K562 (cell line): ENCODE measurements around the gene TRAPPC12. TPM values are rescaled to one million over a fixed set of nuclear protein-coding genes. Genes with fewer than 3 reads are reported as not detected.

ENCODE experiments used
- ATAC-seq: fragments of 200-7000 bp; cut with Tn5 transposase; 3 replicates; pipeline ENCODE4 v1.9.1; 2020; ENCODE audit warnings: moderate library complexity
- BruUV-seq: library from RNA; stranded (reverse); fragments of 400-500 nt; replicated peaks from 2 replicates; lab custom pipeline; 2021; lab: Mats Ljungman, UMichigan
- CTCF ChIA-PET: fragments of 300-600 bp; formaldehyde crosslinking; extraction: SDS; loops from one replicate; lab custom pipeline; 2021; ENCODE audit warnings: low intra/inter-chr PET ratio; lab: Yijun Ruan, JAX
- POLR2A ChIA-PET: fragments of 300-600, 350-650 bp; sonication (Branson Sonifier 250); formaldehyde crosslinking; extraction: SDS; loops from one replicate; lab custom pipeline; 2021; ENCODE audit warnings: antibody characterized with exemption, inconsistent platforms; lab: Yijun Ruan, JAX
- DNase-seq, 4 experiments: peaks; one replicate each; pipeline versions ENCODE4 v3.0.0 to v3.0.0-alpha.2; 2011 to 2018; ENCODE audit warnings: low spot score in 3 of 4, mixed read lengths in 3 of 4; ENCODE audit errors: extremely low read depth in 1 of 4
- FAIRE-seq: peaks from 2 replicates; lab custom pipeline; 2011; peaks lifted over from hg19 to GRCh38; lab: Jason Lieb, UNC
- H2AFZ ChIP-seq: 2 replicates; pipeline ENCODE4 v1.6.0; 2011; ENCODE audit warnings: low read depth, low read length, control low read depth, inconsistent platforms
- H3K27ac ChIP-seq: fragments of 200-600 bp; 3 replicates; pipeline ENCODE4 v1.8.0; 2011; ENCODE audit warnings: low read depth, mild to moderate bottlenecking, control low read depth, inconsistent platforms, low read length, moderate library complexity, mixed read lengths; ENCODE audit errors: extremely low read depth
- H3K27me3 ChIP-seq, 2 experiments: fragments of 300-600 bp in 1 of 2; 2 replicates in 1 of 2; 3 replicates in 1 of 2; pipeline versions ENCODE4 v1.6.0 to v1.8.0; 2011; ENCODE audit warnings: inconsistent platforms in 2 of 2, low read length in 2 of 2, mild to moderate bottlenecking in 1 of 2, mixed read lengths in 1 of 2, moderate library complexity in 1 of 2; ENCODE audit not compliant: control insufficient read depth in 2 of 2, insufficient read depth in 2 of 2
- H3K36me3 ChIP-seq: fragments of 300-600 bp; 3 replicates; pipeline ENCODE4 v1.8.0; 2011; ENCODE audit warnings: mild to moderate bottlenecking, low read length, inconsistent platforms; ENCODE audit not compliant: control insufficient read depth, insufficient read depth
- H3K4me1 ChIP-seq, 2 experiments: fragments of 200-600 bp in 1 of 2; replicated peaks in 1 of 2; 2 replicates in 1 of 2; 3 replicates in 1 of 2; pipeline versions ENCODE4 v1.5.1 to v1.8.0; 2011; ENCODE audit warnings: inconsistent platforms in 2 of 2, low read length in 2 of 2, mild to moderate bottlenecking in 1 of 2, mixed read lengths in 1 of 2, moderate library complexity in 1 of 2; ENCODE audit not compliant: control insufficient read depth in 2 of 2, insufficient read depth in 2 of 2
- H3K4me2 ChIP-seq: 2 replicates; pipeline ENCODE4 v1.6.1; 2011; ENCODE audit warnings: low read length, control low read depth, inconsistent platforms, mixed read lengths; ENCODE audit not compliant: insufficient read depth
- H3K4me3 ChIP-seq: fragments of 200-600 bp; sonication (generic), shearing (Covaris generic); 2 replicates; pipeline ENCODE4 v1.5.1; 2016; ENCODE audit warnings: control low read depth, inconsistent platforms
- H3K79me2 ChIP-seq: fragments of 200-600 bp; 3 replicates; pipeline ENCODE4 v1.8.0; 2011; ENCODE audit warnings: low read length, inconsistent platforms; ENCODE audit not compliant: control insufficient read depth, insufficient read depth
- H3K9ac ChIP-seq, 2 experiments: 2 replicates each; pipeline versions ENCODE4 v1.6.0 to v1.6.1; 2011; ENCODE audit warnings: low read depth in 2 of 2, low read length in 2 of 2, control low read depth in 1 of 2, inconsistent platforms in 1 of 2, mild to moderate bottlenecking in 1 of 2, mixed read lengths in 1 of 2; ENCODE audit not compliant: insufficient read depth in 1 of 2
- H3K9me1 ChIP-seq: one replicate; pipeline ENCODE4 v1.6.0; 2011; ENCODE audit warnings: inconsistent platforms, mild to moderate bottlenecking, low read length, moderate library complexity; ENCODE audit not compliant: control insufficient read depth, insufficient read depth
- H3K9me3 ChIP-seq: replicated peaks from 2 replicates; pipeline ENCODE4 v1.5.1; 2011; ENCODE audit warnings: low read depth, low read length, inconsistent platforms; ENCODE audit not compliant: control insufficient read depth, insufficient read depth
- H4K20me1 ChIP-seq: replicated peaks from 2 replicates; pipeline ENCODE4 v1.6.1; 2011; ENCODE audit warnings: low read length, inconsistent platforms, mixed read lengths; ENCODE audit not compliant: control insufficient read depth, insufficient read depth
- ATF4 ChIP-seq: fragments of 450-650 bp; formaldehyde crosslinking; IDR thresholded peaks from 2 replicates; pipeline ENCODE4 v1.4.0; 2022; ENCODE audit warnings: mild to moderate bottlenecking, moderate library complexity
- CBFA2T3 ChIP-seq: fragments of 450-650 bp; IDR thresholded peaks from 2 replicates; pipeline ENCODE4 v1.6.1; 2017
- DDX20 ChIP-seq: fragments of 450-650 bp; IDR thresholded peaks from 2 replicates; pipeline ENCODE4 v1.6.1; 2016; ENCODE audit warnings: missing genetic modification characterization, low read depth, mild to moderate bottlenecking, missing compliant biosample characterization, moderate library complexity
- FOXP1 ChIP-seq: sonication (generic); formaldehyde crosslinking; IDR thresholded peaks from 2 replicates; pipeline ENCODE4 v1.8.0; 2022; ENCODE audit warnings: mild to moderate bottlenecking, missing genetic modification reagents
- ILF3 ChIP-seq: fragments of 450-650 bp; IDR thresholded peaks from 2 replicates; pipeline ENCODE4 v1.6.1; 2018; ENCODE audit warnings: antibody characterized with exemption, mild to moderate bottlenecking, moderate library complexity, borderline replicate concordance
- JUND ChIP-seq, 2 experiments: IDR thresholded peaks; 2 replicates in 1 of 2; 3 replicates in 1 of 2; pipeline ENCODE4 v1.6.1; 2011; ENCODE audit warnings: borderline replicate concordance in 2 of 2, low read depth in 2 of 2, low read length in 2 of 2, improper control_type of control experiment in 1 of 2, missing biosample characterization in 1 of 2, missing genetic modification characterization in 1 of 2, missing genetic modification reagents in 1 of 2
- KHSRP ChIP-seq: fragments of 450-650 bp; IDR thresholded peaks from 2 replicates; pipeline ENCODE4 v1.6.1; 2017
- MED1 ChIP-seq: sonication (generic); formaldehyde crosslinking; IDR thresholded peaks from 2 replicates; pipeline ENCODE4 v1.8.1; 2023; ENCODE audit warnings: missing genetic modification reagents, borderline replicate concordance
- POLR2A ChIP-seq: fragments of 450-650 bp; conservative IDR thresholded peaks from 2 replicates; pipeline ENCODE4 v1.6.1; 2016
- SMAD2 ChIP-seq: fragments of 150-350 bp; IDR thresholded peaks from 2 replicates; pipeline ENCODE4 v1.6.1; 2014; ENCODE audit warnings: low read depth, mild to moderate bottlenecking, low read length
- STAG1 ChIP-seq: sonication (generic); formaldehyde crosslinking; IDR thresholded peaks from 2 replicates; pipeline ENCODE4 v1.5.0; 2020; ENCODE audit warnings: missing genetic modification reagents, borderline replicate concordance
- THAP7 ChIP-seq: fragments of 250-450 bp; sonication (Bioruptor Pico); IDR thresholded peaks from 2 replicates; pipeline ENCODE4 v1.5.0; 2021
- TRIM25 ChIP-seq: fragments of 450-650 bp; IDR thresholded peaks from 2 replicates; pipeline ENCODE4 v1.7.0; 2016; ENCODE audit warnings: borderline replicate concordance
- TSHZ1 ChIP-seq: fragments of 250-450 bp; sonication (Bioruptor Pico); IDR thresholded peaks from 2 replicates; pipeline ENCODE4 v1.4.0; 2020; ENCODE audit warnings: mild to moderate bottlenecking, moderate library complexity
- ZBTB12 ChIP-seq: fragments of 250-450 bp; sonication (Bioruptor Pico); IDR thresholded peaks from 2 replicates; pipeline ENCODE4 v1.4.0; 2020
- WGBS: fragments of 100-300 bp; shearing (Covaris generic); methylation state at CpG from one replicate; pipeline ENCODE4 v1.1.6; 2016; ENCODE audit warnings: low coverage, mixed read lengths; ENCODE audit not compliant: insufficient coverage; ENCODE audit errors: missing lambda C conversion rate; 5-methylcytosine and 5-hydroxymethylcytosine counted together
- in situ Hi-C: fragments of 300-500 bp; cut with MboI; formaldehyde crosslinking; loops from 4 replicates; pipeline ENCODE4 v1.15.0; 2018; ENCODE audit warnings: inconsistent platforms, mixed read lengths
- intact Hi-C: fragments of 100-400 bp; cut with micrococcal nuclease; formaldehyde crosslinking; loops from 2 replicates; pipeline ENCODE4 v1.14.2; 2022
- polyA plus RNA-seq, 8 experiments: library from polyadenylated mRNA; depleted of rRNA in 4 of 8; stranded (reverse) in 5 of 8; unstranded in 3 of 8; fragments of >200 nt; fragmentation: Nextera tagmentation in 2 of 8; fragmentation: Illumina TruSeq in 1 of 8; extraction: Ambion mirVana in 2 of 8; extraction: Trizol in 1 of 8; gene quantifications; 2 replicates each; pipeline versions ENCODE4 v1.2.1 to v1.2.3, GENCODE V29; 2011 to 2014; ENCODE audit warnings: inconsistent platforms in 1 of 8, missing spikeins in 1 of 8
- total RNA-seq, 7 experiments: library from RNA; depleted of rRNA in 6 of 7; stranded (reverse); fragments of >200 nt in 6 of 7; fragmentation: Illumina TruSeq in 2 of 7; extraction: Trizol in 2 of 7; gene quantifications; 2 replicates each; pipeline versions ENCODE4 v1.2.1 to v1.2.3, GENCODE V29; 2011 to 2021; ENCODE audit warnings: low replicate concordance in 1 of 7

TRAPPC12 gene
- total and polyA plus RNA-seq, 9 of the 15 experiments (the other 6 are each of a cell fraction or from before 2014, with no cell fraction given): 8.0 to 75.2 (median 39.1) TPM

GRCh38 chr2:3406501-3406900 is 27.0 kb downstream of the TRAPPC12 start:
- DNase-seq (no peak), ATAC-seq (no peak), FAIRE-seq (no peak)
- no peak overlapping the region for H3K4me3 ChIP-seq
- WGBS: 91% methylated on average over 3 of the region's 3 CpGs
- CTCF ChIA-PET: no interaction called here
- BruUV-seq: no TSS peak
- peaks cover 51% of the 10 kb centered on the region for H3K36me3 ChIP-seq
- H4K20me1 ChIP-seq: no peaks in the 10 kb centered on the region; the same call in 1 of the 2 replicates
- no peak overlapping the region for H2AFZ ChIP-seq
- in situ Hi-C loops (no loop called here), intact Hi-C loops (no loop called here)
- POLR2A ChIA-PET: interaction anchor here (0.8 kb wide), 1 partner anchor 27 kb away, joined by 3 read pairs; the partner anchor contains the start of gene TRAPPC12
- H3K4me2 ChIP-seq: no peak overlapping the region
- no peaks in the 10 kb centered on the region; the same call in 2 of the 3 replicates for H3K79me2 ChIP-seq
- no peaks in the 10 kb centered on the region for H3K27me3 ChIP-seq
- no peaks in the 10 kb centered on the region for H3K9me3 ChIP-seq
- no peaks in the 10 kb centered on the region for H3K9me1 ChIP-seq
- no peak overlapping the region for H3K27ac ChIP-seq
- no peak overlapping the region for H3K9ac ChIP-seq
- H3K4me1 ChIP-seq: peaks cover 0 to 7% of the 10 kb centered on the region in 2 experiments; a peak in 2 of 5 replicates
- TF ChIP-seq FOXP1 (CRISPR knock-in tag): no peak
- TF ChIP-seq POLR2A: no peak
- TF ChIP-seq STAG1 (CRISPR knock-in tag): no peak
- no peak for TF ChIP-seq TRIM25
- TF ChIP-seq ATF4 (CRISPR knock-in tag): no peak
- TF ChIP-seq SMAD2: no peak
- TF ChIP-seq MED1 (CRISPR knock-in tag): no peak
- no peak for TF ChIP-seq THAP7
- no peak for TF ChIP-seq JUND (IDR thresholded peaks at IDR 0.05; ENCODE audit: borderline replicate concordance, low read depth, low read length)
- TF ChIP-seq JUND (tag; IDR thresholded peaks at IDR 0.05; ENCODE audit: borderline replicate concordance, low read depth, low read length): no peak
- TF ChIP-seq TSHZ1 (CRISPR knock-in tag): no peak
- TF ChIP-seq DDX20 (tag): no peak
- no peak for TF ChIP-seq ILF3
- no peak for TF ChIP-seq CBFA2T3
- no peak for TF ChIP-seq ZBTB12 (CRISPR knock-in tag)
- no peak for TF ChIP-seq KHSRP
